KBM-7 (cell line): Measurements from ENCODE around the gene POU2F1.

ENCODE experiments used
- DNase-seq: peaks from one replicate; pipeline ENCODE4 v3.0.0-alpha.2; 2015
- in situ Hi-C: fragments of 300-500 bp; cut with MboI; formaldehyde crosslinking; loops from 2 replicates; pipeline ENCODE4 v1.14.3; 2020; ENCODE audit warnings: low sequenced_read_pairs, low pct_unique_long_range_greater_than_20kb, mixed read lengths

The POU2F1 gene

DNA sequence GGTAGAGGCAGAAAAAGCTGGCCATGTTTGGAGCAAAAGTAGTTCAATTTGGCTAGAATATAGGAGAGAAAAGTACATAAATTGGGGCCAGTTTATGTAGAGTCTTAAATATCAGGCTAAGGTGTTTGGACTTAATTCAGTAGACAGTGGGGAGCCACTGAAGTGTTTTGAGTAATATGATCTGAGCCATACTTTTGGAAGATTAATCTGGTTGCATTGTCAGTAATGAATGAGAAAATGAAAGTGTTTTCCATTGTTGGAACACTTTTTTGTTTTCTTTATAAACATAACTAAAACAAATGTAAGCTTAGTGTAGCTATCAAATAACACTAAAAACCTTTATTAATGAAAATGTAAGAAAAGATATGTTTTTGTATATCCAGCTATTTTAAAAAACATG lies 42.1 kb downstream of the POU2F1 start:
- in situ Hi-C loops: no loop called here
- no peak for DNase-seq

DNA sequence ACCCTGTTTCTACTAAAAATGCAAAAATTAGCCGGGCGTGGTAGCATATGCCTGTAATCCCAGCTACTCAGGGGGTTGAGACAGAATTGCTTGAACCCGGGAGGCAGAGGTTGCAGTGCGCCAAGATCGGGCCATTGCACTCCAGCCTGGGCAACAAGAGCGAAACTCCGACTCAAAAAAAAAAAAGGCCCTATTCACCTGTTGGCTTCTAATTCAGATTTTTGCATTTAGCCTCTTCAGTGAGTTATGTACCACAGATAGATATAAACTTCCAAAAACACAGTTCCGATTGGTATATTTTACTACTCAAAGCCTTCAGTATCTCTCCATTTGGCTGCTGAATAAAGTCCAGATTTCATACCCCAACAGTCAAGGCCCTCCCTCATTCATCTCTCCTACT lies 42.7 kb downstream of the POU2F1 start:
- no peak for DNase-seq
- in situ Hi-C loops: no loop called here

DNA sequence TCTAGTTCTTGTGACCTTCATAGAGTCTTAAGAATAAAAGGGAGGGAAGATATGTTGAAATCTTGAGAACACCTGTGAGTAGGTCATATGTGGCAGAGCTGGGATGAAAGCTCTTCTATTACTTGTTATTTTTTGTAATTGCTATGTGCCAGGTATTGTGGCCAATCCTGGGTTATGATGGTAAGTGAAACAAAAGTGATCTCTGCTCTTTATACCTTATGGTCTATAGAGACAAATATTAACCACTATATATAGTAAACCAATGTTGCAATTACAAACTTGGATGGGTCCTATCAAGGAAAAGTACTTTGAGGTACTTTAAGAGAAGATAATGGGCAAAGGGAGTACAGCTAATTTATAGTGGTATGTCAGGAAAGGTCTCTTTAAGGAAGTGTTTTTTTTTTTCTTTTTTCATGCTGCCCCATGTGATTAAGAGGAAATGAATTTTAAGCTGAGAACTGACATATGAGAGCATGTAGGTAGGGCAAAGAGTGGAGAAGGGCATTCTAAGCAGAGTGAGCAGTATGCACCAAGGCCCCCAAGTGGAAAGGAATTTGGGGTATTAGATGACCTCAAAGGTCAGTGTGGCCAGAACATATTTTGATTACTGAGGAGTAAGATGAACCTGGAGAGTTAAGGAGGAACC lies 43.3 kb downstream of the POU2F1 start:
- in situ Hi-C loops: no loop called here
- peak; percentile 75 for DNase-seq

DNA sequence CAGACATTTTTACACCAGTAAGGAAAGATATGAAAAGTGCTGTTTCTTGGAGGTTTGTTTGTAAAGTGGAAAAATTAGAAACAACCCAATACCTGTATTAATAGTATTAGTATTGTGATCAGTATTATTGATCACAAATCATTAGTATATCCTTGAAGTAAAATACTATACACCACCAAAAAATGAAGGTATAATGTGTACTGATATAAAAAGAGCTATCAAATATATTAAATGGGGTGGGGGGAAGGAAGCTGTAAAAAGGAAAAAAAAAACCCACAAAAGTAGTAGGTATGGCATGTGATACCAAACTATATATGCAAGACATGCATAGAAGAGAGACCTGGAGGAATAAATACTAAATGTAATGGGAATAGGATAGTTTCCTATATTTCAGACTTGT lies 46.3 kb downstream of the POU2F1 start:
- in situ Hi-C loops: no loop called here
- DNase-seq: no peak

DNA sequence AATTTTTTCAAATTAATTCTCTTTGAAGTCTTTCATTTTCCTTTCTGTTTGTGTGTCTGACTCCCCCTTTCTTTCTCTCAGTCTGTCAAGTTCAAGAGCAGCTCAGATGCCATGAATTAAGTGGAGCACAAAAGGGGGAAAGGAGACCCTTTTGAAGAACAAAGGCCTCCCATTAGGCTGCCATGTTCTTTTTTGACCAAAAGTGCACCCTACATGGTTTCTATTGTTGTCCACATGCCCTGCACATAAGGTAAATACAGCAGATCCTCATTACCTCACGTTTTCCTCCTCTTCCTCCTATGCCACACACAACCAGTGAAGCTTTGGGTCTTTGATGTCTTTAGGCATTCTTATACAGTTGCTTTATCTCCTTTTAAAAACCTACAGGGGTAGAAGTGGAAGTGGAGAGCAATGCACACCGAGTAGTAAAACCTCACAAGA lies 47.7 kb downstream of the POU2F1 start:
- no peak for DNase-seq
- in situ Hi-C loops: no loop called here

DNA sequence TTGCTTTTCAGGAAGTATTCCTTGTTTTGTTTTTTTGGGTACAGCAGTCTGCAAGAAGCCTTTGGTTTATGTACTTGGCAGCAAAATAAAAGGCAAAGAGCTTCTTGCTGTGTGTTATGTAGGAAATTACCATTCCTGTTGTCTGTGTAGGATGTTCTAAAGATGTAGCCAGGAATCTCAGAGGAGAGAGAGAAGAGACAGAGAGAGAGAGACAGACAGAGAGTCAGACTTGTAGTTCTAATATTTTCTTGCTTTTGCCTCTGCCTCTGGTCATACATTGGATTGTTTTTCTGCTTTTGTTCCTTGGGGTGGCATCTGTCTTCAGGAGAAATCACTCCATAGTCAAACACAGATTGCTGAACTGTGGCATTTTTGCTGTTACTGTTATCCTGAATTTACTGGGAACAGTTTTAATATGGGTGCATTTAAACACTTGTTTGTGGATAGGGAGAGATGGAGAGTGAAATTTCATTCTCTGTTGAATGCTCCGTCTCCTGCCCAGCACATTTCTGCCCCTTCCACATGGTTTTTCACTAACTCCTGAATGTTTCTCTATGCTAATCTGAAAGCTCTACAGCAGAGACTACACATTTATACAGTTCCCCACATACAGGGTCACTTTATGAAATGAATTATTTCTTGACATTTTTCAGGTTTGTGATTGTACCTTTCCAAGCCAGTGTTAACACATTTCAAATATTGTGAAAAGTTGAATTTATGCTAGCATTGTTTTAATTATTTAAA lies 49.8 kb downstream of the POU2F1 start:
- no peak for DNase-seq
- in situ Hi-C loops: no loop called here

DNA sequence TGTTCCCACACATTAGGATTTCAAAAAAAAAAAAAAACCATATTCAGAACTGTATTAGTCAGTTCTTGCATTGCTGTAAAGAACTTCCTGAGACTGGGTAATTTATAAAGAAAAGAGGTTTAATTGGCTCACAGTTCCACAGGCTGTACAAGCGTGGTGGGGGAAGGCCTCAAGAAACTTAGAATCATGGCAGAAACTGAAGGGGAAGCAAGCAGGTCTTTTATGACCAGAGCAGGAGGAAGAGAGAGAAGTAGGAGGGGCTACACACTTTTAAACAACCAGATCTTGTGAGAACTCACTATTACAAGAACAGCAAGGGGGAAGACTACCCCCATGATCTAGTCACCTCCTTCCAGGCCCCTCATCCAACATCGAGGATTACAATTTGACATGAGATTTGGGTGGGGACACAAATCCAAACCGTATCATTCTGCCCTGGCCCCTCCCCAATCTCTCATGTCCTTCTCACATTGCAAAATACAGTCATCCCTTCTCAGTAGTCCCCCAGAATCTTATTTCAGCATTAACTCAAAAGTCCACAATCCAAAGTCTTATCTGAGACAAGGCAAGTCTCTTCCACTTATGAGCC lies 51.8 kb downstream of the POU2F1 start:
- in situ Hi-C loops: no loop called here
- peak; percentile 66 for DNase-seq

DNA sequence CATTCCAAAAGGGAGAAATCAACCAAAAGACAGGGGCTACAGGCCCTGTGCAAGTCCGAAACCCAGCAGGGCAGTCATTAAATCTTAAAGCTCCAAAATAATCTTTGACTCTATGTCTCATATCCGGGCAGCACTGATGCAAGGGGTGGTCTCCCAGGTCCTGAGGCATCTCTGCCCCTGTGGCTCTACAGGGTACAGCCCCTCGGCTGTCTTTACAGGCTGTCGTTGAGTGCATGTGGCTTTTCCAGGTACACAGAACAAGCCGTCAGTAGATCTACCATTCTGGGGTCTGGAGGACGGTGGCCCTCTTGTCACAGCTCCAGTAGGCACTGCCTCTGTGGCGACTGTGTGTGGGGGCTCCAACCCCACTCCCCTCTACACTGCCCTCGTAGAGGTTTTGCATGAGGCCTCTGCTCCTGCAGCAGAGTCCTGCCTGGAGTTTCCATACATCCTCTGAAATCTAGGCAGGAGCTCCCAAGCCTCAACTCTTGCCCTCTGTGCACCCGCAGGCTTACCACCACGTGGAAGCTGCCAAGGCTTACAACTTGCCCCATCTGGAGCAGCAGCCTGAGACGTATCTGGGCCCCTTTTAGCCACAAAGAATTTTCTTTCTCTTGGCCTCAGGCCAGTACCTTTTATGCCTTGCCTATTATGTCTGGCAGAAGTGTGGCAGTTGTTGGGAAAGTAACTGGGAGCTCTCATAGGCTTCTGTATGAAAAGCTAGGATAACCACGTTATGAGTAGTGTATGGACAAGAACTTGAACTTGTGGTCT lies 52.5 kb downstream of the POU2F1 start:
- DNase-seq: peak; percentile 65
- in situ Hi-C loops: no loop called here

DNA sequence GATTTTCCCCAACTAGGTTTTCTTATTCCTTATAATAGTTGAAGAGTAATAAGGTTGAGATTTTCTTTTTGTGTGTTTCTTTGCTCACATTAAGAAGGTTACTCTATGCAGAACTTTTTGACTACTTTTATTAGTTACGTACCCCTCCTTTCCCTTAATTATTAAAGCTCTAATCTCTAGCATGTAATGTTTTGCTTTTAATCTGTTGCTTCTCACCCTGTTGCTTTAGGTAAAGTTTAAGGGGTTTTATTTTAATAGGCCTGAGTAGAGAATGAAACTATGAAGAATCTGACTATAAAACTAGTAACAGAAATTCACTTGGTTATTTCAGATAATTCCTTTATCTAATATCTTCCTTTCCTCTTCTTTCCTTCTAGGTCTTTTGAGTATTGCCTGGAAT lies 53.4 kb downstream of the POU2F1 start:
- DNase-seq: no peak
- in situ Hi-C loops: no loop called here

DNA sequence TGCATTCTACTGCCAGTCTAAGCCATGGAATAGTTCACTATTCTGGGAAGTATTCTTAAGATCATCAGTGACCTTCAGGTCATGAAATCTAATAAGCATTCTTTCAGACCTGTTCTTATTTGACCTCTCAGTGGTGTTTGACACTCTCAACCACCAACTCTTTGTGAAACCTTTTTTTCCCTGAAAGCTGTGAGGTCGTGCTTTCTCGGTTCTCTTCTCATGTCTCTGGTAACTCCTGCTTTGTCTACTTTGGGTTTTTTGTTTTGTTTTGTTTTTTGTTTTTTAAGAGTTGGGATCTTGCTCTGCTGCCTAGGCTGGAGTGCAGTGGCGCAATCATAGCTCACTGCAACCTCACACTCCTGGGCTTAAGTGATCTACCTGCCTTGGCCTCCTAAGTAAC lies 56.3 kb downstream of the POU2F1 start:
- in situ Hi-C loops: no loop called here
- no peak for DNase-seq

DNA sequence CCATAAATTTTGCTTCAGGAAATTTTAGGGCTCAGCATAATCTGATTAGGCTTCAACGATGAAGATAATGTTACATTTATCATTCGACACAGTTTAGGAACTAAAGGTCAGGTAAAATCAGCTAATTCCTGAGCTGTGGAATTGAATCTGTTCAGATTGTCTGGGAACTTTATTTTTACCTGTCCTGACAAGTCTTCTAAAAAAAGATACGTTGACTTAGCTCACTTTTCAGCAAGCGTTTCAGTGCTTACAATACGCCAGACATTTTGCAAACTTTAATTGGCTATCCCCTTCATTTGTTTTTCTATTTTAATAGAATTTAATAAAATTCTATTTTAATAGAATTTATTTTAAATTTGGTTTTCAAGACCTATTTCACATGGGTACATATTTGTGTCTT lies 57.8 kb downstream of the POU2F1 start:
- DNase-seq: no peak
- in situ Hi-C loops: no loop called here

DNA sequence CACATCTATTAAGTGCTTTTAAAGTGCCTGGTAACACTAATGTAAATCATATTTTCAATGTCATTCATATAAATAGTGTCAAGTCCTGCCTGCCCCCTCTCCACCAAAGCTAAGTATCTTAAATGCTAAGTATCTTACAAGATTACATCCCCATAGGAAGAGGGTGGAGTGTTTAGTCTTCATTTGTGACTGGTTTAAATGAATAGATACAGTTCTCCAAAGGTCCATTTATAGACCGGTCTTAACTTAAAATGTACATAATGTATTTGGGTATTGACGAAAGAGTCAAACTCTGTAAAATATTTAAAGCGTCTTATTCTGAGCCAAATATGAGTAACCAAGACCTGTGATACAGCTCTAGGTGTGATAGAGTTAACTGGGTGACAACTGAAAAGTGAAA lies 60.2 kb downstream of the POU2F1 start:
- DNase-seq: no peak
- in situ Hi-C loops: no loop called here

DNA sequence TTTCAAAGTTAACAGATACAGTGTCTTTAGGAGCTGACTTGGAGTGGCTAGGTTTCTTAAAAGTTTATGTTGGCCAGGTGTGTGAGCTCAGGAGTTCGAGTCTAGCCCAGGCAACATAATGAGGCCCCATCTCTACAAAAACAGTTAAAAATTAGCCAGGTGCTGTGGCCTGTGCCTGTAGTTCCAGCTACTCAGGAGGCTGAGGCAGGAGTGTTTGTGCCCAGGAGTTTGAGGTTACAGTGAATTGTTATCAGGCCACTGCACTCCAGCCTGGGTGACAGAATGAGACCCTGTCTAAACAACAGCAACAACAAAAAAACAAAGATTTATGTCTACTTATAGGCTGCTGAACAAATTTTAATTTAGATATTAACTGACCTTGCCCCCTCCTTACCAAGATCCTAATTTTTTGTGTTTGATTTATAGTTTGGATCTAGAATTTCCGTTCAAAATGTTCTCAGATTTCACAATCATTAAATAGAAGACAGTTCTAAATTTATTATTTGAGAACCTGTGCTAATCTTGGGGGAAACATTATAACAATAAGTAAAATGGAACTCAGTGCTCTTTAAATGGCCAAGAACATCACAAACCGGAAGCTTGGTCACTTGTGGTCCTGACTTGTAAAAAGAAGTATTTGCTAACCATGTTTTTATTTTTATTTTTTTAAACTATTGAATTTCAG lies 67.8 kb downstream of the POU2F1 start:
- in situ Hi-C loops: no loop called here
- no peak for DNase-seq

DNA sequence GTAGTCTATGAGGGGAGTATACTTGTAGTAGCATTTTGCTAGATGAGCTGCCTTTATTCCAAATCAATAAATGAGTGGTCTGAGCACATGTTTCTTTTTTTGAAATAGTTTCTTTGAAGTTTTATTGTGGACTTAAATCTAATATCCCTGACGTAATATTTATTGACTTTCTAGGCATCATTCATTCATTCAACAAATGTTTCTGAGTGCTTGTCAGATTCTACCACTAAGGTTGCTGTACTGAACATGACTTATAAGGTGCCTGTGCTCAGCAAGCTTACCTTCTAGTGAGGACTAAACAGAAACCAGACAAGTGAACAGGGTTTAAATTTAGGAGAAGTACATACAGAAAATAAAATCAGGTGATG lies 68.4 kb downstream of the POU2F1 start:
- no peak for DNase-seq
- in situ Hi-C loops: no loop called here

DNA sequence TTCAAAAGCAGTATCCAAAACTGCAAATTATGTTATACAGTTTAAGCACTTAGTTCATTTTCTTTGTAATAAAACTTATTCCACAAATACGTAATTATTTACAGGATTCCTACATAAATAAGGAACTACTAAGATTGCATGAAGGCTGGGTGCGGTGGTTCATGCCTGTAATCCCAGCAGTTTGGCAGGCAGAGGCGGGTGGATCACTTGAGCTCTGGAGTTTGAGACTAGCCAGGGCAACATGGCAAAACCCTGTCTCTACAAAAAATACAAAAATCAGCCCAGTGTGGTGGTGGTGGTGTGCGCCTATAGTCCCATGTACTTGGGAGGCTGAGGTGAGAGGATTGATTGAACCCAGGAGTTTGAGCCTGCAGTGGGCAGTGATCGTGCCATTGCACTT lies 69.3 kb downstream of the POU2F1 start:
- no peak for DNase-seq
- in situ Hi-C loops: no loop called here

DNA sequence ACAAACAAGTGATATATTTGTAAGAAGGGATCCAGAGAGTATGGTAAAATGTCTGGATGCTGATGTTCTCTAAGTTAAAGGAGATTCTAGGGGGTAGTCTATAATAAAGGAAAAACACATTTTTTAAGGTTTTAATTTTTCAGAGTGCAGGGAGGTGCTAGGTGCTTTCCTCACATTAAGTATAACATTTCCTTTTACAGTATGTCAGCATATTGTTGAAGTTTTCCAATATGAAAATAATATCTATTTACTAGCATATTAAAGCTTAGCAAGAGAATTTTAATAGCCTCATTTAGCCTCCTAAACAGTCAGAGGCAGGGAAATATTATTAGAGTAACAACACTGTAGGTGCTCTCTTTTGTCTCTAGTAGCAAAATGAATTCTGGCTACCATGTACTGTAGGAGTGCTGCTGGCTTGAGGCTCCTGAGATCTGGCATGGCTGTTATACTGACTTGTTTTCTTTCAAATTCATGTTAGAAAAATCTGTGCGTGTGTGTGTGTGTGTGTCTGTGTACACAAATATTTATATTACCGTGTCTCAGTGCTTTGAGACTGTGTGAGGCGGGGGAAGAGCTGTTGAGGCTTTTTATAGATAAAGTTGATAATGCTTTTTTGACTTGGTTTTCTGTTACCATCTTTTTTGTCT lies 71.0 kb downstream of the POU2F1 start:
- in situ Hi-C loops: no loop called here
- no peak for DNase-seq

DNA sequence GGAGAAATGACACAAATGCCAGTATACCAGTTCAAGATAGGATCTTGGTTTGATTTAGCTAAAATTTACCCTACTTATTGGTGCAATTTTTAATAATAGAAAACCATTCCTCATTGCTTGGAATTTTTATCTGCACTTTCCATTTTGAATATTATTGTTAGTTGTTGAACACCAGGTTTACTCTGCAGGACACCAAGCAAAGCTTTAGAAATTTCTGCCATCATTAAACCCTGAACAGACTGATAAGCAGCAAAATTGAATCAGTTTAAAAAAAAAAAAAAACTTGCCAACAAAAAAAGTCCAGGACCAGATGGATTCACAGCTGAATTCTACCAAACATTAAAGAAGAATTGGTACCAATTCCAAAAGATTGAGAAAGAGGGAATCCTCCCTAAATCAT lies 71.5 kb downstream of the POU2F1 start:
- DNase-seq: no peak
- in situ Hi-C loops: no loop called here

DNA sequence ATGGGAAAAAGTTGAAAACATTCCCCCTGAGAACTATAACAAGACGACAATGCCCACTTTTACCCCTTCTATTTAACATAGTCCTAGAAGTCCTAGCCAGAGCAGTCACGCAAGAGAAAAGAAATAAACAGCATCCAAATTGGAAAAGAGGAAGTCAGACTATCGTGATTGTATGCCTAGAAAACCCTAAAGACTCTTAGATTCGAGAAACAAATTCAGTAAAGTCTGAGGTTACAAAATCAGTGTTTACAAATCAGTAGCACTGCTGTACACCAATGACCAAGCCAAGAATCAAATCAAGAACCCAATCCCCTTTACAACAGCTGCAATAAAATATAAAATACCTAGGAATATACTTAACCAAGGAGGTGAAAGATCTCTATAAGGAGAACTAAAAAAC lies 72.4 kb downstream of the POU2F1 start:
- peak; percentile 45 for DNase-seq
- in situ Hi-C loops: no loop called here

DNA sequence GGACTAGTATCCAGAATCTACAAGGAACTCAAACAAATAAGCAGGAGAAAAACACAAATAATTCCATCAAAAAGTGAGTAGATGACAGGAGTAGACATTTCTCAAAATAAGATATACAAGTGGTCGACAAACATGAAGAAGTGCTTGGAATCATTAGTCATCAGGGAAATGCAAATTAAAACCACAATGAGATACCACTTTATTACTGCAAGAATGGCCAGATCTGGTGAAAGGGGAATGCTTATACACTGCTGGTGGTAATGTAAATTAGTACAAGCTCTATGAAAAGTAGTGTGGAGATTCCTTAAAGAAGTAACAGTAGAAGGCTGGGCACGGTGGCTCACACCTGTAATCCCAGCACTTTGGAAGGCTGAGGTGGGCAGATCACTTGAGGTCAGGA lies 73.8 kb downstream of the POU2F1 start:
- in situ Hi-C loops: no loop called here
- no peak for DNase-seq
